Endothelial cell of umbilical vein (primary cell): Measurements from ENCODE around the gene ANKS1B. TPM values are rescaled to one million over a fixed set of nuclear protein-coding genes. Genes with fewer than 3 reads are reported as not detected.

Source experiments
- BruUV-seq: library from RNA; stranded (reverse); fragments of 400-500 nt; replicated peaks from 2 replicates; lab custom pipeline; 2021; lab: Mats Ljungman, UMichigan
- CTCF ChIA-PET: fragments of 300-600, 350-600 bp; sonication (Branson Sonifier 250); formaldehyde crosslinking; loops from one replicate; lab custom pipeline; 2021; ENCODE audit warnings: antibody characterized with exemption, inconsistent platforms; lab: Charles Lee
- POLR2A ChIA-PET: fragments of 300-600, 350-600 bp; sonication (Branson Sonifier 250); formaldehyde crosslinking; loops from one replicate; lab custom pipeline; 2021; ENCODE audit warnings: antibody characterized with exemption, inconsistent platforms; lab: Charles Lee
- DNase-seq: peaks from one replicate; pipeline ENCODE4 v3.0.0-alpha.2; 2011; ENCODE audit warnings: low read depth, low spot score
- FAIRE-seq: peaks from 2 replicates; lab custom pipeline; 2011; peaks lifted over from hg19 to GRCh38; lab: Jason Lieb, UNC
- H2AFZ ChIP-seq: 2 replicates; pipeline ENCODE4 v1.6.0; 2012; ENCODE audit warnings: low read depth, low read length, control low read depth, inconsistent platforms
- H3K27ac ChIP-seq: 2 replicates; pipeline ENCODE4 v1.5.1; 2011; ENCODE audit warnings: low read depth, mild to moderate bottlenecking, control low read depth, low read length, moderate library complexity; ENCODE audit not compliant: insufficient read depth
- H3K27me3 ChIP-seq, 2 experiments: 2 replicates each; pipeline versions ENCODE4 v1.6.0 to v1.6.1; 2011; ENCODE audit warnings: low read length in 2 of 2, mixed read lengths in 1 of 2; ENCODE audit not compliant: control insufficient read depth in 2 of 2, insufficient read depth in 2 of 2
- H3K36me3 ChIP-seq, 2 experiments: 2 replicates in 1 of 2; 3 replicates in 1 of 2; pipeline ENCODE4 v1.5.1; 2011; ENCODE audit warnings: low read length in 2 of 2, mild to moderate bottlenecking in 1 of 2, moderate library complexity in 1 of 2; ENCODE audit not compliant: control insufficient read depth in 2 of 2, insufficient read depth in 2 of 2; ENCODE audit errors: extremely low read depth in 1 of 2
- H3K4me1 ChIP-seq: 3 replicates; pipeline ENCODE4 v1.5.1; 2011; ENCODE audit warnings: mild to moderate bottlenecking, low read length; ENCODE audit not compliant: control insufficient read depth, insufficient read depth; ENCODE audit errors: extremely low read depth
- H3K4me2 ChIP-seq: 2 replicates; pipeline ENCODE4 v1.6.1; 2011; ENCODE audit warnings: low read length, control low read depth, mixed read lengths; ENCODE audit not compliant: insufficient read depth
- H3K4me3 ChIP-seq, 3 experiments: fragments of 200-600 bp in 1 of 3; sonication (generic), shearing (Covaris generic) in 1 of 3; replicated peaks in 1 of 3; 2 replicates each; pipeline ENCODE4 v1.5.1; 2011 to 2016; ENCODE audit warnings: control low read depth in 3 of 3, low read length in 3 of 3, mild to moderate bottlenecking in 2 of 3, inconsistent platforms in 1 of 3, low read depth in 1 of 3, moderate library complexity in 1 of 3; ENCODE audit not compliant: insufficient read depth in 1 of 3
- H3K79me2 ChIP-seq: 2 replicates; pipeline ENCODE4 v1.6.0; 2012; ENCODE audit warnings: low read length, inconsistent platforms; ENCODE audit not compliant: control insufficient read depth, insufficient read depth
- H3K9ac ChIP-seq: replicated peaks from 2 replicates; pipeline ENCODE3; 2011; ENCODE audit warnings: low read length, control low read depth; ENCODE audit not compliant: insufficient read depth; ENCODE audit errors: extremely low read depth
- H3K9me1 ChIP-seq: replicated peaks from 3 replicates; pipeline ENCODE4 v1.6.0; 2011; ENCODE audit warnings: mild to moderate bottlenecking, low read length; ENCODE audit not compliant: control insufficient read depth, insufficient read depth; ENCODE audit errors: extremely low read depth
- H3K9me3 ChIP-seq: replicated peaks from 2 replicates; pipeline ENCODE4 v1.5.1; 2012; ENCODE audit warnings: low read length, inconsistent platforms; ENCODE audit not compliant: control insufficient read depth, insufficient read depth
- H4K20me1 ChIP-seq: replicated peaks from 2 replicates; pipeline ENCODE3; 2011; ENCODE audit warnings: mild to moderate bottlenecking, low read length; ENCODE audit not compliant: control insufficient read depth, insufficient read depth; ENCODE audit errors: extremely low read depth
- EZH2 ChIP-seq: IDR thresholded peaks from 2 replicates; pipeline ENCODE4 v1.6.1; 2012; ENCODE audit warnings: borderline replicate concordance, low read depth, mild to moderate bottlenecking, moderate library complexity, low read length, inconsistent platforms; ENCODE audit not compliant: severe bottlenecking
- FOS ChIP-seq: IDR thresholded peaks from 2 replicates; pipeline ENCODE4 v1.6.1; 2011; ENCODE audit warnings: mild to moderate bottlenecking, low read length, moderate library complexity, borderline replicate concordance; ENCODE audit not compliant: insufficient read depth
- GATA2 ChIP-seq: IDR thresholded peaks from 2 replicates; pipeline ENCODE4 v1.7.0; 2011; ENCODE audit warnings: low read depth, mild to moderate bottlenecking, moderate library complexity, mixed read lengths, low read length; ENCODE audit not compliant: insufficient read length, insufficient read depth
- JUN ChIP-seq: IDR thresholded peaks from 2 replicates; pipeline ENCODE4 v1.6.1; 2011; ENCODE audit warnings: borderline replicate concordance, low read depth; ENCODE audit not compliant: insufficient read length, insufficient read depth
- MYC ChIP-seq: IDR thresholded peaks from one replicate; pipeline ENCODE4 v1.6.1; 2011; ENCODE audit warnings: mild to moderate bottlenecking, low read depth, low read length
- POLR2A ChIP-seq: IDR thresholded peaks from 2 replicates; pipeline ENCODE4 v1.6.1; 2012; ENCODE audit warnings: low read depth, mild to moderate bottlenecking, control low read depth, low read length
- POLR2AphosphoS5 ChIP-seq: IDR thresholded peaks from 2 replicates; pipeline ENCODE4 v1.6.1; 2012; ENCODE audit warnings: low read depth, mild to moderate bottlenecking, control low read depth, low read length, moderate library complexity; ENCODE audit not compliant: insufficient read depth
- dilution Hi-C: fragments of 300-500 bp; cut with MboI; formaldehyde crosslinking; loops from one replicate; pipeline ENCODE4 v1.15.0; 2019; ENCODE audit warnings: low sequenced_read_pairs; ENCODE audit not compliant: extremely low pct_ligation_motif_present
- intact Hi-C: fragments of 100-400 bp; cut with micrococcal nuclease; formaldehyde crosslinking; loops from one replicate; pipeline ENCODE4 v1.10.0; 2022
- polyA plus RNA-seq, 4 experiments: library from polyadenylated mRNA; depleted of rRNA in 3 of 4; stranded (reverse) in 3 of 4; unstranded in 1 of 4; fragments of >200 nt; gene quantifications; 2 replicates each; pipeline versions ENCODE4 v1.2.1 to v1.2.3, GENCODE V29; 2011 to 2012; ENCODE audit warnings: missing spikeins in 1 of 4
- total RNA-seq: library from RNA; stranded (reverse); gene quantifications from 2 replicates; pipeline ENCODE4 v1.2.3, GENCODE V29; 2021
- TF ChIP-seq, protein P1 (sequence below): IDR thresholded peaks from 2 replicates; pipeline ENCODE4 v1.6.1; 2011; ENCODE audit not compliant: insufficient read depth, insufficient read length
- TF ChIP-seq, protein P2 (sequence below), 2 donors: IDR thresholded peaks; 1 replicate in 1 of 2; 2 replicates in 1 of 2; pipeline ENCODE4 v1.5.1; 2011; ENCODE audit warnings: low read length in 2 of 2, mild to moderate bottlenecking in 2 of 2, moderate library complexity in 2 of 2, control low read depth in 1 of 2, inconsistent platforms in 1 of 2, low read depth in 1 of 2; ENCODE audit not compliant: insufficient read depth in 1 of 2; ENCODE audit errors: extremely low read depth in 1 of 2

ANKS1B gene
- total and polyA plus RNA-seq, 2 donors (not counting 3 experiments of a cell fraction or from before 2014, with no cell fraction given): 0.15 to 0.38 TPM

DNA sequence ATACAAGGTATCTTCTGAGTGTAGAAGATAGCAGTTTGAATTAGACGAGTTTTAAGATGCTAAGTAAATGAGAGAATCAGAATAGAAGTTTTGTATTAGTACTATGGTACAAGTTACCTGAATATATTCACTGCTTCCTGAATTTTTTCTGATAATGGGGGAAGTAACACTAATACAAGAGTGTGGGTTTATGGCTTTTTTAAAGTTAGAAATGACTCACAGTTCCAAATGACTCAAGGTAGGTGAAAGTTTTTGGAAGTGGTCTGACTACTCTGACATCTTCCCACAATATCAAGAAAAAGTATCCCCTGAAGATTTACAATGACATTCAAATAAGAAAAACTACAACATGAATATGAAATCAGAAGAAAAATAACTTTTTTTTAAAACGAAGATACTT, 460.9 kb downstream of the ANKS1B start:
- no peak for FAIRE-seq
- Histone ChIP-seq H3K4me2 (no peak overlapping the region), H3K9me3 (peaks cover 5% of the 10 kb centered on the region), H3K9me1 (no peaks in the 10 kb centered on the region), H3K27ac (no peak overlapping the region), H3K36me3 (no peaks in the 10 kb centered on the region), H4K20me1 (no peaks in the 10 kb centered on the region), H3K4me3 (no peak overlapping the region), H3K9ac (no peak overlapping the region), H2AFZ (no peak overlapping the region), H3K4me1 (no peaks in the 10 kb centered on the region), H3K27me3 (no peaks in the 10 kb centered on the region), H3K79me2 (no peaks in the 10 kb centered on the region)
- DNase-seq: no peak
- ChIA-PET CTCF (no interaction called here), POLR2A (no interaction called here)
- intact Hi-C loops (no loop called here), dilution Hi-C loops (no loop called here)
- TF ChIP-seq FOS: no peak
- no peak for TF ChIP-seq POLR2A
- TF ChIP-seq, protein P1, sequence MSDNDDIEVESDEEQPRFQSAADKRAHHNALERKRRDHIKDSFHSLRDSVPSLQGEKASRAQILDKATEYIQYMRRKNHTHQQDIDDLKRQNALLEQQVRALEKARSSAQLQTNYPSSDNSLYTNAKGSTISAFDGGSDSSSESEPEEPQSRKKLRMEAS: no peak
- no peak for TF ChIP-seq GATA2
- TF ChIP-seq MYC: no peak
- TF ChIP-seq POLR2AphosphoS5: no peak
- no peak for TF ChIP-seq JUN
- TF ChIP-seq, protein P2, sequence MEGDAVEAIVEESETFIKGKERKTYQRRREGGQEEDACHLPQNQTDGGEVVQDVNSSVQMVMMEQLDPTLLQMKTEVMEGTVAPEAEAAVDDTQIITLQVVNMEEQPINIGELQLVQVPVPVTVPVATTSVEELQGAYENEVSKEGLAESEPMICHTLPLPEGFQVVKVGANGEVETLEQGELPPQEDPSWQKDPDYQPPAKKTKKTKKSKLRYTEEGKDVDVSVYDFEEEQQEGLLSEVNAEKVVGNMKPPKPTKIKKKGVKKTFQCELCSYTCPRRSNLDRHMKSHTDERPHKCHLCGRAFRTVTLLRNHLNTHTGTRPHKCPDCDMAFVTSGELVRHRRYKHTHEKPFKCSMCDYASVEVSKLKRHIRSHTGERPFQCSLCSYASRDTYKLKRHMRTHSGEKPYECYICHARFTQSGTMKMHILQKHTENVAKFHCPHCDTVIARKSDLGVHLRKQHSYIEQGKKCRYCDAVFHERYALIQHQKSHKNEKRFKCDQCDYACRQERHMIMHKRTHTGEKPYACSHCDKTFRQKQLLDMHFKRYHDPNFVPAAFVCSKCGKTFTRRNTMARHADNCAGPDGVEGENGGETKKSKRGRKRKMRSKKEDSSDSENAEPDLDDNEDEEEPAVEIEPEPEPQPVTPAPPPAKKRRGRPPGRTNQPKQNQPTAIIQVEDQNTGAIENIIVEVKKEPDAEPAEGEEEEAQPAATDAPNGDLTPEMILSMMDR (IDR thresholded peaks at IDR 0.05; ENCODE audit: extremely low read depth in 1 of 2, insufficient read depth in 1 of 2, low read depth in 1 of 2, low read length in 2 of 2): no peak
- TF ChIP-seq EZH2: no peak
- BruUV-seq: no TSS peak
